HepG2 (cell line): ENCODE results near the gene SMIM8.

Experiments used
- CTCF ChIP-seq: sonication (generic); formaldehyde crosslinking; IDR thresholded peaks from 2 replicates; pipeline ENCODE4 v1.5.0; 2020; ENCODE audit warnings: mild to moderate bottlenecking, missing genetic modification reagents, moderate library complexity
- E2F1 ChIP-seq: sonication (generic); formaldehyde crosslinking; IDR thresholded peaks from 2 replicates; pipeline ENCODE4 v1.5.0; 2020; ENCODE audit warnings: missing genetic modification reagents
- EZH2 ChIP-seq: conservative IDR thresholded peaks from 2 replicates; pipeline ENCODE4 v1.6.1; 2012; ENCODE audit warnings: mild to moderate bottlenecking, low read depth, low read length, moderate library complexity
- FOXK1 ChIP-seq: sonication (generic); formaldehyde crosslinking; IDR thresholded peaks from 2 replicates; pipeline ENCODE4 v1.4.0; 2020; ENCODE audit warnings: low read depth, missing genetic modification reagents, borderline replicate concordance
- MXD4 ChIP-seq: IDR thresholded peaks from 2 replicates; pipeline ENCODE4 v1.6.1; 2016; ENCODE audit warnings: mild to moderate bottlenecking, missing biosample characterization, missing genetic modification reagents
- POLR2A ChIP-seq, 2 experiments: IDR thresholded peaks; 2 replicates each; pipeline ENCODE4 v1.6.1; 2011; ENCODE audit warnings: low read depth in 2 of 2, low read length in 2 of 2, mild to moderate bottlenecking in 1 of 2, moderate library complexity in 1 of 2; ENCODE audit not compliant: insufficient read depth in 1 of 2
- RNF219 ChIP-seq: sonication (generic); formaldehyde crosslinking; IDR thresholded peaks from 2 replicates; pipeline ENCODE4 v1.5.0; 2020; ENCODE audit warnings: mild to moderate bottlenecking, missing genetic modification reagents
- TAF1 ChIP-seq: sonication (generic); formaldehyde crosslinking; IDR thresholded peaks from 2 replicates; pipeline ENCODE4 v1.4.0; 2020; ENCODE audit warnings: missing genetic modification reagents
- ZNF24 ChIP-seq: fragments of 450-650 bp; IDR thresholded peaks from 2 replicates; pipeline ENCODE4 v1.6.1; 2017; ENCODE audit warnings: antibody characterized with exemption, mild to moderate bottlenecking

GRCh38 chr6:87289571-87289970 is 32.8 kb upstream of the SMIM8 start:
- TF ChIP-seq EZH2 (no peak), POLR2A (IDR thresholded peaks at IDR 0.05; ENCODE audit: insufficient read depth in 1 of 2, low read depth in 2 of 2, low read length in 2 of 2) (no peak), FOXK1 (CRISPR knock-in tag) (no peak), TAF1 (no peak), RNF219 (CRISPR knock-in tag) (no peak), CTCF (CRISPR knock-in tag) (no peak), MXD4 (CRISPR knock-in tag) (no peak), E2F1 (CRISPR knock-in tag) (no peak), ZNF24 (no peak)
